ENCODE measurements around the gene DRAM1. TPM values are rescaled to one million over a fixed set of nuclear protein-coding genes. Genes with fewer than 3 reads are reported as not detected.

The DRAM1 gene
- total and polyA plus RNA-seq, 2 experiments from 2014 or later = 0.06 to 0.56 TPM

DNA sequence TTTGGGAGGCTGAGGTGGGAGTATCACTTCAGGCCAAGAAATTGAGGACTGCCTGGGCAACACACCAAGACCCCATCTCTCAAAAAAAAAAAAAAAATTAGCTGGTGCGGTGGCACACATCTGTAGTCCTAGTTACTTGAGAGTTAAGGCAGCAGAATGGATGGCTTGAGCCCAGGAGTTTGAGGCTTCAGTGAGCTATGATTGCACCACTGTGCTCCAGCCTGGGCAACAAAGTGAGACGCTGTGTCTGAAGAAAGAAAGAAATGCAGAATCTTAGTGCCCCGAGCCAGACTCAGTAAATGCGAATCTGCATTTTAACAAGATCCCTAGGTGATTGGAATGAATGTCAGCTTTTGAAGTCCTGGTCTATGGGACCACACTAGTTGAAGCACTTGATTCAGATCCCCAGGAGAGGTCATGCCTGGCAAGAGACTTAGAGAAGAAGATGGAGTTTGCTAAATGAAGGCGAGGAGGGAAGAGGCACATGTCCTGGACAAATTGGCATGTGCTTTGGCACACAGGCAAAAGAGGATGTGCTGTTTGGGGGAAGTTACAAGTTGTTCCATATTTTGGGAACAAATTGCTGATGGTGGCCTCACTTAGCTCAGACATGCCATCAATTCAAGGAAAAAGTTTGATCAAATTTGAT, 56.6 kb downstream of the DRAM1 start:
- H3K36me3 ChIP-seq = no peaks in the 10 kb centered on the region
- TF ChIP-seq, protein P1, sequence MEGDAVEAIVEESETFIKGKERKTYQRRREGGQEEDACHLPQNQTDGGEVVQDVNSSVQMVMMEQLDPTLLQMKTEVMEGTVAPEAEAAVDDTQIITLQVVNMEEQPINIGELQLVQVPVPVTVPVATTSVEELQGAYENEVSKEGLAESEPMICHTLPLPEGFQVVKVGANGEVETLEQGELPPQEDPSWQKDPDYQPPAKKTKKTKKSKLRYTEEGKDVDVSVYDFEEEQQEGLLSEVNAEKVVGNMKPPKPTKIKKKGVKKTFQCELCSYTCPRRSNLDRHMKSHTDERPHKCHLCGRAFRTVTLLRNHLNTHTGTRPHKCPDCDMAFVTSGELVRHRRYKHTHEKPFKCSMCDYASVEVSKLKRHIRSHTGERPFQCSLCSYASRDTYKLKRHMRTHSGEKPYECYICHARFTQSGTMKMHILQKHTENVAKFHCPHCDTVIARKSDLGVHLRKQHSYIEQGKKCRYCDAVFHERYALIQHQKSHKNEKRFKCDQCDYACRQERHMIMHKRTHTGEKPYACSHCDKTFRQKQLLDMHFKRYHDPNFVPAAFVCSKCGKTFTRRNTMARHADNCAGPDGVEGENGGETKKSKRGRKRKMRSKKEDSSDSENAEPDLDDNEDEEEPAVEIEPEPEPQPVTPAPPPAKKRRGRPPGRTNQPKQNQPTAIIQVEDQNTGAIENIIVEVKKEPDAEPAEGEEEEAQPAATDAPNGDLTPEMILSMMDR (IDR thresholded peaks at IDR 0.05; ENCODE audit: low read depth, low read length) = no peak
- H3K4me1 ChIP-seq (ENCODE audit: low read depth) = no peaks in the 10 kb centered on the region
- peak in 1 of 2 donors; percentile 34 for DNase-seq (ENCODE audit: low read depth in 1 of 2, low spot score in 1 of 2)
- no peaks in the 10 kb centered on the region for H3K9me3 ChIP-seq (ENCODE audit: low read depth)
- no peak overlapping the region for H3K4me3 ChIP-seq
- H3K27ac ChIP-seq = no peak overlapping the region
- no peaks in the 10 kb centered on the region for H3K27me3 ChIP-seq

GRCh38 chr12:101935890-101936746, 58.7 kb downstream of the DRAM1 start:
- Histone ChIP-seq H3K9me3 (ENCODE audit: low read depth) (no peaks in the 10 kb centered on the region), H3K4me1 (ENCODE audit: low read depth) (no peaks in the 10 kb centered on the region), H3K27me3 (no peaks in the 10 kb centered on the region), H3K27ac (no peak overlapping the region), H3K36me3 (no peaks in the 10 kb centered on the region), H3K4me3 (no peak overlapping the region)
- DNase-seq (ENCODE audit: low read depth in 1 of 2, low spot score in 1 of 2) = peak; percentile 10 to 98
- TF ChIP-seq, protein P1 (IDR thresholded peaks at IDR 0.05; ENCODE audit: low read depth, low read length) = no peak

GRCh38 chr12:101939306-101939705, 61.9 kb downstream of the DRAM1 start:
- H3K9me3 ChIP-seq (ENCODE audit: low read depth) = no peaks in the 10 kb centered on the region
- peak in 1 of 2 donors; percentile 35 for DNase-seq (ENCODE audit: low read depth in 1 of 2, low spot score in 1 of 2)
- H3K36me3 ChIP-seq = no peaks in the 10 kb centered on the region
- TF ChIP-seq, protein P1 (IDR thresholded peaks at IDR 0.05; ENCODE audit: low read depth, low read length) = no peak
- H3K4me3 ChIP-seq = no peak overlapping the region
- H3K27ac ChIP-seq = no peak overlapping the region
- H3K27me3 ChIP-seq = no peaks in the 10 kb centered on the region
- H3K4me1 ChIP-seq (ENCODE audit: low read depth) = no peaks in the 10 kb centered on the region

DNA sequence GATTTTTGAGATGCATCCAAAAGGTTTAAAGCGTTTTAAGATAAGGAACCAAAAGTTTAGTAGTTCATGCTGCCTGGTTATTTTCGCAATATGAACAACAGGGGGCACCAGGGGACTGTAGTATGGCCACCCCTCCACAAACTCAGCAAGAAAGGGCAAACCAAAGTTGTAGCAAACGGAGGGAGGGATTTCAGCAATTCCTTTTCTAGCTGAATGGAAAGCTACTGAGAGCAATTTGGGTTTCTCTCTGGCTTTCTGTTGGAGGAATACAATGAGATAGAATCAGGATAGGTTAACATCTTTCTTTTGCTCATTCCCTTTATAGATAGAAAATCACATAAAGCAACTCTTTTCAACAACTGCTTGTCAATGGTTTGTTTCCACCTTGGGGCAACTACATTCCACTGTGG, 62.5 kb downstream of the DRAM1 start:
- no peaks in the 10 kb centered on the region for H3K36me3 ChIP-seq
- peak; percentile 73 to 93 for DNase-seq (ENCODE audit: low read depth in 1 of 2, low spot score in 1 of 2)
- H3K27me3 ChIP-seq = no peaks in the 10 kb centered on the region
- no peaks in the 10 kb centered on the region for H3K9me3 ChIP-seq (ENCODE audit: low read depth)
- H3K4me1 ChIP-seq (ENCODE audit: low read depth) = no peaks in the 10 kb centered on the region
- H3K27ac ChIP-seq = no peak overlapping the region
- TF ChIP-seq, protein P1 (IDR thresholded peaks at IDR 0.05; ENCODE audit: low read depth, low read length) = peak; percentile 86
- H3K4me3 ChIP-seq = no peak overlapping the region

- Histone ChIP-seq H3K9me3 (ENCODE audit: low read depth) (no peaks in the 10 kb centered on the region), H3K27me3 (no peaks in the 10 kb centered on the region), H3K27ac (no peak overlapping the region), H3K4me3 (no peak overlapping the region), H3K36me3 (no peaks in the 10 kb centered on the region), H3K4me1 (ENCODE audit: low read depth) (no peaks in the 10 kb centered on the region)
- TF ChIP-seq, protein P1 (IDR thresholded peaks at IDR 0.05; ENCODE audit: low read depth, low read length) = no peak
- no peak for DNase-seq (ENCODE audit: low read depth in 1 of 2, low spot score in 1 of 2)
Observed at GRCh38 chr12:101940400-101940950, 63.1 kb downstream of the DRAM1 start.

Data from cardiac muscle cell (in vitro differentiated cells and primary cell).